ENCODE data around the gene FBXL3. TPM values are rescaled to one million over a fixed set of nuclear protein-coding genes. Genes with fewer than 3 reads are reported as not detected.

Gene FBXL3
- total RNA-seq, 6 experiments from 2014 or later = 31.6 to 36.5 (median 34.8) TPM

- H3K27ac Mint-ChIP-seq = no peak overlapping the region
Observed at GRCh38 chr13:77056886-77057285, 29.9 kb upstream of the FBXL3 start.

GRCh38 chr13:77056382-77056781 is 29.4 kb upstream of the FBXL3 start:
- Mint-ChIP-seq H3K27me3 (ENCODE audit: insufficient read depth) (no peaks in the 10 kb centered on the region), H3K4me1 (ENCODE audit: low read depth) (no peaks in the 10 kb centered on the region), H3K4me3 (no peak overlapping the region), H3K36me3 (ENCODE audit: low read depth) (peaks cover 24% of the 10 kb centered on the region), H3K9me3 (no peaks in the 10 kb centered on the region), H3K27ac (no peak overlapping the region)
- no peak for DNase-seq
- TF ChIP-seq, protein P1, sequence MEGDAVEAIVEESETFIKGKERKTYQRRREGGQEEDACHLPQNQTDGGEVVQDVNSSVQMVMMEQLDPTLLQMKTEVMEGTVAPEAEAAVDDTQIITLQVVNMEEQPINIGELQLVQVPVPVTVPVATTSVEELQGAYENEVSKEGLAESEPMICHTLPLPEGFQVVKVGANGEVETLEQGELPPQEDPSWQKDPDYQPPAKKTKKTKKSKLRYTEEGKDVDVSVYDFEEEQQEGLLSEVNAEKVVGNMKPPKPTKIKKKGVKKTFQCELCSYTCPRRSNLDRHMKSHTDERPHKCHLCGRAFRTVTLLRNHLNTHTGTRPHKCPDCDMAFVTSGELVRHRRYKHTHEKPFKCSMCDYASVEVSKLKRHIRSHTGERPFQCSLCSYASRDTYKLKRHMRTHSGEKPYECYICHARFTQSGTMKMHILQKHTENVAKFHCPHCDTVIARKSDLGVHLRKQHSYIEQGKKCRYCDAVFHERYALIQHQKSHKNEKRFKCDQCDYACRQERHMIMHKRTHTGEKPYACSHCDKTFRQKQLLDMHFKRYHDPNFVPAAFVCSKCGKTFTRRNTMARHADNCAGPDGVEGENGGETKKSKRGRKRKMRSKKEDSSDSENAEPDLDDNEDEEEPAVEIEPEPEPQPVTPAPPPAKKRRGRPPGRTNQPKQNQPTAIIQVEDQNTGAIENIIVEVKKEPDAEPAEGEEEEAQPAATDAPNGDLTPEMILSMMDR (IDR thresholded peaks at IDR 0.05) = no peak

More at GRCh38 chr13:77056886-77057285, 29.9 kb upstream of the FBXL3 start:
- no peak for DNase-seq
- H3K4me1 Mint-ChIP-seq (ENCODE audit: low read depth) = peaks cover 3% of the 10 kb centered on the region
- TF ChIP-seq, protein P1 (IDR thresholded peaks at IDR 0.05) = no peak
- no peak overlapping the region for H3K4me3 Mint-ChIP-seq
- peaks cover 22% of the 10 kb centered on the region for H3K36me3 Mint-ChIP-seq (ENCODE audit: low read depth)
- no peaks in the 10 kb centered on the region for H3K27me3 Mint-ChIP-seq (ENCODE audit: insufficient read depth)
- no peaks in the 10 kb centered on the region for H3K9me3 Mint-ChIP-seq

- TF ChIP-seq, protein P1 (IDR thresholded peaks at IDR 0.05) = no peak
Observed at GRCh38 chr13:77055158-77055557, 28.2 kb upstream of the FBXL3 start.

GRCh38 chr13:77053192-77053591 is 26.2 kb upstream of the FBXL3 start:
- no peak overlapping the region for H3K4me3 Mint-ChIP-seq

More at GRCh38 chr13:77055158-77055557, 28.2 kb upstream of the FBXL3 start:
- H3K4me3 Mint-ChIP-seq = no peak overlapping the region
- no peaks in the 10 kb centered on the region; the same call in 1 of the 2 replicates for H3K27me3 Mint-ChIP-seq (ENCODE audit: insufficient read depth)
- no peak overlapping the region for H3K27ac Mint-ChIP-seq
- peaks cover 32% of the 10 kb centered on the region for H3K36me3 Mint-ChIP-seq (ENCODE audit: low read depth)
- peaks cover 5% of the 10 kb centered on the region; the same call in 1 of the 2 replicates for H3K4me1 Mint-ChIP-seq (ENCODE audit: low read depth)
- DNase-seq = no peak
- no peaks in the 10 kb centered on the region for H3K9me3 Mint-ChIP-seq

GRCh38 chr13:77048681-77049080 is 21.7 kb upstream of the FBXL3 start:
- Mint-ChIP-seq H3K9me3 (no peaks in the 10 kb centered on the region), H3K4me3 (no peak overlapping the region), H3K4me1 (ENCODE audit: low read depth) (peaks cover 11% of the 10 kb centered on the region; the same call in 1 of the 2 replicates), H3K27me3 (ENCODE audit: insufficient read depth) (no peaks in the 10 kb centered on the region; the same call in 1 of the 2 replicates), H3K27ac (no peak overlapping the region), H3K36me3 (ENCODE audit: low read depth) (peaks cover 37% of the 10 kb centered on the region)
- DNase-seq = no peak
- TF ChIP-seq, protein P1 (IDR thresholded peaks at IDR 0.05) = no peak

More at GRCh38 chr13:77053192-77053591, 26.2 kb upstream of the FBXL3 start:
- TF ChIP-seq, protein P1 (IDR thresholded peaks at IDR 0.05) = no peak
- H3K36me3 Mint-ChIP-seq (ENCODE audit: low read depth) = peaks cover 49% of the 10 kb centered on the region
- no peaks in the 10 kb centered on the region for H3K9me3 Mint-ChIP-seq
- H3K4me1 Mint-ChIP-seq (ENCODE audit: low read depth) = peaks cover 11% of the 10 kb centered on the region; the same call in 1 of the 2 replicates
- no peak overlapping the region for H3K27ac Mint-ChIP-seq
- DNase-seq = no peak
- H3K27me3 Mint-ChIP-seq (ENCODE audit: insufficient read depth) = no peaks in the 10 kb centered on the region; the same call in 1 of the 2 replicates
